ENCODE data around the gene RAPGEF1.

Gene RAPGEF1

DNA sequence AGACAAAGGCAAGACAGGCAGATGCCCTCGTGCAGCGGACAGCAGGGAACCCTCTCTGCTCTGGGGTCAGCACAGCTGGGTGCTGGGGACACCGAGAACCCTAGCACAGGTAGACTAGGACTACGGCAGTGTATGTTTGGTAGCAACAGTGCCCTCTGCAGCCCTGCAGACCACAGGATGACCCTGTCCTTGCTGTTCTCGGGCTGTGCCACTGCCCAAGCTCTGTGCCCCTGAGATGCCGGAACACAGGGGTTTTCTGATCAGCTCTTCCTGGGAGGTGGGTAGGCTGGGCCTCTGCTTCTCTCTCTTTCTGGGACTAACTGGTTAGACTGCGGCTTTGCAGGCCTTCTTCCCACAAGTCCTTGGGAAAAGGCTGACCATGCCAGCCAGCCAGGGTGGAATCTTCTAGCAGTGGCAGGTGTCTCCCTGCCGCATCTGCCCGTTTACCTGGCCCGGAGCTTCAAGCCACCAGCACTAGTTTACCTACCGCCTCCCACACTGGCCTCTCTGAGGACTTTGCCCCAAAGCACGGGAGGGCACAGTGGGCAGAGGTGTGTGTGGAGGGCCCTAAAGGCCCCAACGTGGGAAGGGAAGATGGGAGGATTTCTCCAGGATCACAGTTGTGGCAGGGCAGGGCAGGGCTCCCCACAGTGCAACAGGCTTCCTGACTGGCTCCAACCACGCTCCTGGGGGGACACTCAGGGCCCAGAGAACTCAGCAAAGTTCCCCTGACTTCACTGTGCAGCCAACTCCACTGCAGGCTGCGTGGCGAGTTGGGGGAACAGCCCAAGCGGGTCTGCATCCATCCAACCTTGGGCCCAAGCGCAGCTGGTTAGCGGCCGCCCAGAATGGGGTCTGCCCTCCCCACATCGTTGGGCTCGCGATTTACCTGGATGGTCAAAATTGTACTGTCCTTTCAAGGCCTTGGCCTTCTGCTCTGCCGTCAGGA, 210.0 kb downstream of the RAPGEF1 start:
- DNase-seq (ENCODE audit: low read depth) = no peak

DNA sequence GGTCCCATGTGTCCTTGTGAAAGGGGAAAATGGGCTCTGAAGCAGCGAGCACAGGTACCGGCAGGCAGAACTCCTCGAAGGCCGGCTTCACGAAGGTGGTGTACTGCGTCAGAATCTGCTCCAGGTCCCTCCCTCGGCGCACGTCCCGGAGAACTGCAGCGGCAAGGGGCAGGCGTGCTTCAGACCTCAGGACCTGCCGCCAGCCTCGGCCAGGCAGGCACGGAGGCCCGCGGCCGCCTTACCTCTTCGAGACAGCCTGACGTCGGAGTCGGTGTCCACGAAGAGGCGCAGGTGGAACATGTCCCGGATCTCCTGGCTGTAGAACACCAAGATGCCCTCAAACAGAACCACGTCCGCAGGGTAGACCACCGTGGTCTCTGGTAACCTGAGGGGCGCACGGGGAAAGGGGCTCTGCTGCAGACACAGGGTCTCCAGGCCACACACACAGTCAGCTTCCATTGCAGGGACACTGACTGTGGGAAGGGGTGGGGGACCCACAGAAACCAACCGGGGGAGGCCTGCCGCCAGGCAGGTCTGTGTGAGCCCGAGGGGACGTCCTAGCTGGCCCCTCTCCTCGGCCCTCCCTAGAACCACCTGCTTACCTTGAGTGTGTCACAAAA, 210.9 kb downstream of the RAPGEF1 start:
- DNase-seq (ENCODE audit: low read depth) = no peak

DNA sequence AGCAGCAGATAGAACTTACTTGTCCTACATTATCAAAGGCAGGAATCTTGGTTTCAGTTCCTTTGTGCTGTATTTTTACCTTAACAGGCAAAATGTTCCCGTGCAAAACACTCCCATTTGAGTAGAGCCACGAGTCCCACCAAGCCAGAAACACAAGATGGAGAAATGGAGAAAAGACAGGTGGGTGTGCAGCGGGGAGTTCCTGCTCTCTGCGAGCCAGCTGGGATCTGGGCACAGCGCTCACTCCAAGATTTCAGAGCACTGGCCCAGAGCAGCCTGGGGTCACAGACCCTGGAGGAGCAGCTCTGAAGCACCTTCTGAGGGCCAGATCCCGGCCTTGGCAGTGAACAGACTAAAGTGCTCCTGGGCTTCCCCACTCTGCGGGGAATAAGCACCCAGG, 211.7 kb downstream of the RAPGEF1 start:
- DNase-seq (ENCODE audit: low read depth) = no peak
